ENCODE data around the gene ESAM. TPM values are rescaled to one million over a fixed set of nuclear protein-coding genes. Genes with fewer than 3 reads are reported as not detected.

Gene ESAM
- polyA plus RNA-seq, 1 donor from 2014 or later: 2.5 TPM

GRCh38 chr11:124761301-124762104 lies 587 bp downstream of the ESAM start:
- Mint-ChIP-seq H3K27ac (peak overlapping the region in 1 of 3 donors; percentile 42), H3K36me3 (no peaks in the 10 kb centered on the region), H3K27me3 (peaks cover 30% of the 10 kb centered on the region), H3K9me3 (no peaks in the 10 kb centered on the region), H3K4me1 (peaks cover 16 to 38% (median 23%) of the 10 kb centered on the region in 3 donors), H3K4me3 (peak overlapping the region; percentile 67 to 85 (median 80))

- no peaks in the 10 kb centered on the region for H3K9me3 Mint-ChIP-seq
- H3K36me3 Mint-ChIP-seq: no peaks in the 10 kb centered on the region
- H3K4me1 Mint-ChIP-seq: peaks cover 16 to 38% (median 23%) of the 10 kb centered on the region in 3 donors
- H3K27me3 Mint-ChIP-seq: peaks cover 30% of the 10 kb centered on the region
- H3K27ac Mint-ChIP-seq: peak overlapping the region in 2 of 3 donors; percentile 67 to 83
- peak overlapping the region in 3 of 4 donors; percentile 54 to 85 (median 76) for H3K4me3 Mint-ChIP-seq
Observed at GRCh38 chr11:124760806-124761205, 1.3 kb downstream of the ESAM start.

- Mint-ChIP-seq H3K27me3 (peaks cover 30% of the 10 kb centered on the region), H3K9me3 (no peaks in the 10 kb centered on the region), H3K4me1 (peaks cover 16 to 38% (median 23%) of the 10 kb centered on the region in 3 donors), H3K4me3 (peak overlapping the region; percentile 59 to 87 (median 83)), H3K36me3 (no peaks in the 10 kb centered on the region), H3K27ac (peak overlapping the region in 2 of 3 donors; percentile 67 to 83)
Observed at GRCh38 chr11:124760205-124760652, 1.9 kb downstream of the ESAM start.

GRCh38 chr11:124759266-124760204 lies 2.6 kb downstream of the ESAM start:
- Mint-ChIP-seq H3K9me3 (no peaks in the 10 kb centered on the region), H3K27me3 (peaks cover 30% of the 10 kb centered on the region), H3K36me3 (no peaks in the 10 kb centered on the region), H3K4me1 (peaks cover 16 to 38% (median 23%) of the 10 kb centered on the region in 3 donors), H3K4me3 (peak overlapping the region; percentile 59 to 90 (median 83)), H3K27ac (peak overlapping the region in 2 of 3 donors; percentile 56 to 67)

- Mint-ChIP-seq H3K27ac (peak overlapping the region in 2 of 3 donors; percentile 63 to 94), H3K4me1 (peaks cover 16 to 36% (median 23%) of the 10 kb centered on the region in 3 donors), H3K27me3 (peaks cover 30% of the 10 kb centered on the region), H3K36me3 (no peaks in the 10 kb centered on the region), H3K9me3 (no peaks in the 10 kb centered on the region), H3K4me3 (peak overlapping the region; percentile 18 to 90 (median 86))
Observed at GRCh38 chr11:124758355-124759265, 3.5 kb downstream of the ESAM start.

GRCh38 chr11:124757320-124757719 lies 4.8 kb downstream of the ESAM start:
- Mint-ChIP-seq H3K36me3 (no peaks in the 10 kb centered on the region), H3K27ac (peak overlapping the region in 1 of 3 donors; percentile 50), H3K27me3 (peaks cover 30% of the 10 kb centered on the region), H3K4me1 (peaks cover 11 to 29% (median 18%) of the 10 kb centered on the region in 3 donors), H3K9me3 (no peaks in the 10 kb centered on the region), H3K4me3 (peak overlapping the region in 1 of 4 donors; percentile 36)

GRCh38 chr11:124756753-124757227 lies 5.3 kb downstream of the ESAM start:
- Mint-ChIP-seq H3K4me1 (peaks cover 11 to 29% (median 18%) of the 10 kb centered on the region in 3 donors), H3K27ac (peak overlapping the region in 1 of 3 donors; percentile 65), H3K9me3 (no peaks in the 10 kb centered on the region), H3K27me3 (peaks cover 30% of the 10 kb centered on the region), H3K36me3 (no peaks in the 10 kb centered on the region), H3K4me3 (peak overlapping the region in 1 of 4 donors; percentile 36)

GRCh38 chr11:124756033-124756752 lies 5.9 kb downstream of the ESAM start:
- H3K36me3 Mint-ChIP-seq: no peaks in the 10 kb centered on the region
- H3K4me1 Mint-ChIP-seq: peaks cover 11 to 23% (median 18%) of the 10 kb centered on the region in 3 donors
- no peak overlapping the region for H3K4me3 Mint-ChIP-seq
- H3K27ac Mint-ChIP-seq: peak overlapping the region in 1 of 3 donors; percentile 65
- peaks cover 30% of the 10 kb centered on the region for H3K27me3 Mint-ChIP-seq
- no peaks in the 10 kb centered on the region for H3K9me3 Mint-ChIP-seq

- Mint-ChIP-seq H3K27me3 (peaks cover 25% of the 10 kb centered on the region), H3K36me3 (peaks cover 2% of the 10 kb centered on the region), H3K4me1 (peaks cover 12 to 19% (median 15%) of the 10 kb centered on the region in 3 donors), H3K9me3 (no peaks in the 10 kb centered on the region), H3K4me3 (no peak overlapping the region), H3K27ac (no peak overlapping the region)
Observed at GRCh38 chr11:124754710-124755109, 7.4 kb downstream of the ESAM start.

GRCh38 chr11:124754309-124754708 lies 7.8 kb downstream of the ESAM start:
- Mint-ChIP-seq H3K36me3 (peaks cover 2% of the 10 kb centered on the region), H3K4me3 (no peak overlapping the region), H3K27ac (peak overlapping the region in 1 of 3 donors; percentile 15), H3K27me3 (peaks cover 25% of the 10 kb centered on the region), H3K4me1 (peaks cover 12 to 21% (median 16%) of the 10 kb centered on the region in 3 donors), H3K9me3 (no peaks in the 10 kb centered on the region)

GRCh38 chr11:124753624-124754023 lies 8.5 kb downstream of the ESAM start:
- no peak overlapping the region for H3K4me3 Mint-ChIP-seq
- H3K36me3 Mint-ChIP-seq: peaks cover 2% of the 10 kb centered on the region
- peaks cover 20% of the 10 kb centered on the region for H3K27me3 Mint-ChIP-seq
- no peaks in the 10 kb centered on the region for H3K9me3 Mint-ChIP-seq
- peak overlapping the region in 2 of 3 donors; percentile 15 to 36 for H3K27ac Mint-ChIP-seq
- peaks cover 16 to 20% (median 17%) of the 10 kb centered on the region in 3 donors for H3K4me1 Mint-ChIP-seq

- Mint-ChIP-seq H3K27ac (peak overlapping the region in 1 of 3 donors; percentile 36), H3K4me3 (no peak overlapping the region), H3K36me3 (peaks cover 2% of the 10 kb centered on the region), H3K9me3 (no peaks in the 10 kb centered on the region), H3K27me3 (peaks cover 18% of the 10 kb centered on the region), H3K4me1 (peaks cover 14 to 18% (median 15%) of the 10 kb centered on the region in 3 donors)
Observed at GRCh38 chr11:124753205-124753604, 8.9 kb downstream of the ESAM start.

GRCh38 chr11:124752471-124753102 lies 9.5 kb downstream of the ESAM start:
- Mint-ChIP-seq H3K4me1 (peaks cover 12 to 17% (median 16%) of the 10 kb centered on the region in 3 donors), H3K9me3 (no peaks in the 10 kb centered on the region), H3K36me3 (peaks cover 2% of the 10 kb centered on the region), H3K27me3 (peaks cover 15% of the 10 kb centered on the region), H3K4me3 (no peak overlapping the region), H3K27ac (no peak overlapping the region)

Data from IgD-negative memory B cell (primary cell).